ENCODE measurements around the gene MACROD1. TPM values are rescaled to one million over a fixed set of nuclear protein-coding genes. Genes with fewer than 3 reads are reported as not detected.

The MACROD1 gene
- polyA plus RNA-seq, 1 donor (not counting 4 experiments of a cell fraction or from before 2014, with no cell fraction given), result 4.6 TPM

DNA sequence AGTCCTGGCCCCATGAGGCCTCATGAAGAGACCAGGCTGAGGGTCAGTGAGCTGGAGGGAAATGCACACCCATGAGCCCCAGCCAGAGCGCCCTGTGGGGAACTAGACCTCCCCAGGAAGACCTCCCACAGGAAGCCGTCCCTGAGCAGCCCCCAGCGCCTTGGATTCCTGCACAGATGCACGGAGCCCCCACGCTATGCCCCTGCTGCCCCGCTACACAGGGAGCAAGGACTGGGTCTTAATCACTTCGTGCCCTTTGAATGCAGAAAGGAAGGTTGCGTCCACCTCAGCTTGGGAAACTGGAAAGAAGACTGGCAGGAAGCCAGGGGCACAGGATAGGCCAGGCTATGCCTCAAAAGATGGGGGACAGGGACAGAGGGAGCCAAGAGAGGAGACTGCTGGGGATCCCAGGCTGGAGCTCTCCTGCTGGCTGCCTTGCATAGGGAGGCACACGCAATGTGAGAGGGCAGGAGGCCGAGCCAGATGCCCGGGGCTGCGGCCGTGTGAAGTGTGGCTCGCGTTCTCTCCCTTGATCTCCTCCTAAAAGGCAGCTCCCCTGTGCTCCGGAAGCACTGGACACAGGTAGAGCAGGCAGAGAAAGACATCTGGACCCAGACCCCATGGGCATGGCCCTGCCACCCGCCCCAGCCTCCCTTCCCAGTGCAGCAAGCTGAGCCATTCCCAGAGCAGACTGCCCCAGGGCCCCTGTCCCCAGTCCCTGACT lies 32.8 kb downstream of the MACROD1 start:
- TF ChIP-seq EZH2 (IDR thresholded peaks at IDR 0.05; ENCODE audit: low read length), result no peak
- TF ChIP-seq, protein P1, sequence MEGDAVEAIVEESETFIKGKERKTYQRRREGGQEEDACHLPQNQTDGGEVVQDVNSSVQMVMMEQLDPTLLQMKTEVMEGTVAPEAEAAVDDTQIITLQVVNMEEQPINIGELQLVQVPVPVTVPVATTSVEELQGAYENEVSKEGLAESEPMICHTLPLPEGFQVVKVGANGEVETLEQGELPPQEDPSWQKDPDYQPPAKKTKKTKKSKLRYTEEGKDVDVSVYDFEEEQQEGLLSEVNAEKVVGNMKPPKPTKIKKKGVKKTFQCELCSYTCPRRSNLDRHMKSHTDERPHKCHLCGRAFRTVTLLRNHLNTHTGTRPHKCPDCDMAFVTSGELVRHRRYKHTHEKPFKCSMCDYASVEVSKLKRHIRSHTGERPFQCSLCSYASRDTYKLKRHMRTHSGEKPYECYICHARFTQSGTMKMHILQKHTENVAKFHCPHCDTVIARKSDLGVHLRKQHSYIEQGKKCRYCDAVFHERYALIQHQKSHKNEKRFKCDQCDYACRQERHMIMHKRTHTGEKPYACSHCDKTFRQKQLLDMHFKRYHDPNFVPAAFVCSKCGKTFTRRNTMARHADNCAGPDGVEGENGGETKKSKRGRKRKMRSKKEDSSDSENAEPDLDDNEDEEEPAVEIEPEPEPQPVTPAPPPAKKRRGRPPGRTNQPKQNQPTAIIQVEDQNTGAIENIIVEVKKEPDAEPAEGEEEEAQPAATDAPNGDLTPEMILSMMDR (optimal IDR thresholded peaks at IDR 0.05 in 1 of 3, IDR thresholded peaks at IDR 0.05 in 1 of 3, conservative IDR thresholded peaks at IDR 0.05 in 1 of 3; ENCODE audit: extremely low read depth in 1 of 3, insufficient read depth in 2 of 3, low read length in 3 of 3), result no peak
- H3K4me2 ChIP-seq (ENCODE audit: control insufficient read depth, extremely low read depth, insufficient read depth, low read depth, low read length), result no peak overlapping the region
- H3K9me1 ChIP-seq (ENCODE audit: control insufficient read depth, extremely low read depth, insufficient read depth, low read length), result no peaks in the 10 kb centered on the region
- H4K20me1 ChIP-seq (ENCODE audit: control insufficient read depth, extremely low read depth, insufficient read depth, low read length), result peaks cover 6% of the 10 kb centered on the region
- H3K9ac ChIP-seq (ENCODE audit: control insufficient read depth, extremely low read depth, insufficient read depth, low read length), result no peak overlapping the region
- H3K27ac ChIP-seq (ENCODE audit: control insufficient read depth, insufficient read depth, low read length), result no peak overlapping the region
- H3K4me3 ChIP-seq (ENCODE audit: control insufficient read depth in 2 of 3, extremely low read depth in 1 of 3, insufficient read depth in 2 of 3, low read depth in 1 of 3, low read length in 3 of 3), result no peak overlapping the region
- no peaks in the 10 kb centered on the region for H3K79me2 ChIP-seq (ENCODE audit: control insufficient read depth, insufficient read depth, low read length)
- no peaks in the 10 kb centered on the region for H3K9me3 ChIP-seq (ENCODE audit: control insufficient read depth, low read depth, low read length)
- FAIRE-seq (no peak), DNase-seq (ENCODE audit: low read depth, low spot score) (no peak)
- H3K4me1 ChIP-seq (ENCODE audit: control insufficient read depth, extremely low read depth, insufficient read depth, low read length), result no peaks in the 10 kb centered on the region
- dilution Hi-C loops (cut with MboI; ENCODE audit: extremely low pct_ligation_motif_present, low sequenced_read_pairs), result loop anchor here (10.0 kb wide), 1 partner anchor 128 kb away; no protein-coding TSS in a partner anchor
- no peaks in the 10 kb centered on the region for H3K36me3 ChIP-seq (ENCODE audit: control insufficient read depth in 2 of 2, extremely low read depth in 1 of 2, insufficient read depth in 2 of 2, low read length in 2 of 2)
- H2AFZ ChIP-seq (ENCODE audit: control insufficient read depth, low read length), result no peak overlapping the region
- peaks cover 10% of the 10 kb centered on the region for H3K27me3 ChIP-seq (ENCODE audit: control insufficient read depth, extremely low read depth, insufficient read depth, low read length)

DNA sequence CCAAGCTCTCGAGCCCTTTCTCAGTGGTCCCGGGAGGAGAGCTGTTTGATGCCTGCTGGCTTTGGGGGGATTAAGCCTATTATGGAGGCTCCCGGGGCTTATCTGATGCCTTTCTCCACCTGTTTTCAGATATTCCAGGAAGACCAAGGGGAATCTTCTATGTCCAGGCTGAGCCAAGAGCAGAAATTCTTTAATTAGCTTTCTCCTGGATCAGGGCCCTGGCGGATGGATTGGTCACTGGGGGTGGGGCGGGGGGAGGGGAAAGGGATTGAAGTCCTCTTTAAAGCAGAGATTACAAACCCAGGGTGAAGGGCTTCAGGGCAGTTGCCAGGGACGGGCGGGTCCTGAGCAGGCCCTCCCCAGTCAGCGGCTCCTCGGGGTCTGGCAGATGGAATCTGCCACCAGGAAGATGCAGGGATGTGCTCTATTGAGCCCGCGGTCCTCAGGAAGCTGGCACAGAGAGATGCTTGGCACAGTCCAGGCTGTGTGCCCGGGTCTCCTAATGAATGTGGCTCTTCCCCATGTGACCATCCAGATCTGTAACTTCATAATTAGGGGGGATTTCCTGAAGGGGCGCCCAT lies 33.6 kb downstream of the MACROD1 start:
- Histone ChIP-seq H3K4me1 (ENCODE audit: control insufficient read depth, extremely low read depth, insufficient read depth, low read length) (no peaks in the 10 kb centered on the region), H3K79me2 (ENCODE audit: control insufficient read depth, insufficient read depth, low read length) (no peaks in the 10 kb centered on the region), H3K27me3 (ENCODE audit: control insufficient read depth, extremely low read depth, insufficient read depth, low read length) (peaks cover 10% of the 10 kb centered on the region), H3K9me3 (ENCODE audit: control insufficient read depth, low read depth, low read length) (no peaks in the 10 kb centered on the region), H3K27ac (ENCODE audit: control insufficient read depth, insufficient read depth, low read length) (no peak overlapping the region), H3K36me3 (ENCODE audit: control insufficient read depth in 2 of 2, extremely low read depth in 1 of 2, insufficient read depth in 2 of 2, low read length in 2 of 2) (no peaks in the 10 kb centered on the region), H3K9ac (ENCODE audit: control insufficient read depth, extremely low read depth, insufficient read depth, low read length) (no peak overlapping the region), H2AFZ (ENCODE audit: control insufficient read depth, low read length) (no peak overlapping the region), H3K9me1 (ENCODE audit: control insufficient read depth, extremely low read depth, insufficient read depth, low read length) (no peaks in the 10 kb centered on the region), H3K4me3 (ENCODE audit: control insufficient read depth in 2 of 3, extremely low read depth in 1 of 3, insufficient read depth in 2 of 3, low read depth in 1 of 3, low read length in 3 of 3) (no peak overlapping the region), H4K20me1 (ENCODE audit: control insufficient read depth, extremely low read depth, insufficient read depth, low read length) (peaks cover 6% of the 10 kb centered on the region), H3K4me2 (ENCODE audit: control insufficient read depth, extremely low read depth, insufficient read depth, low read depth, low read length) (no peak overlapping the region)
- FAIRE-seq (no peak), DNase-seq (ENCODE audit: low read depth, low spot score) (no peak)
- dilution Hi-C loops (cut with MboI; ENCODE audit: extremely low pct_ligation_motif_present, low sequenced_read_pairs), result loop anchor here (10.0 kb wide), 1 partner anchor 127 kb away; no protein-coding TSS in a partner anchor
- no peak for TF ChIP-seq EZH2 (IDR thresholded peaks at IDR 0.05; ENCODE audit: low read length)
- TF ChIP-seq, protein P1 (optimal IDR thresholded peaks at IDR 0.05 in 1 of 3, IDR thresholded peaks at IDR 0.05 in 1 of 3, conservative IDR thresholded peaks at IDR 0.05 in 1 of 3; ENCODE audit: extremely low read depth in 1 of 3, insufficient read depth in 2 of 3, low read length in 3 of 3), result no peak

Data from keratinocyte (primary cell).